DMS53 treated with DMSO at 0.1 percent for 48 hours (cell line): ENCODE results near the gene TBC1D17.

Experiments
- DNase-seq: peaks from one replicate; lab custom pipeline; 2025; ENCODE audit not compliant: unreplicated experiment; lab: John Stamatoyannopoulos, UW

TBC1D17 gene

DNA sequence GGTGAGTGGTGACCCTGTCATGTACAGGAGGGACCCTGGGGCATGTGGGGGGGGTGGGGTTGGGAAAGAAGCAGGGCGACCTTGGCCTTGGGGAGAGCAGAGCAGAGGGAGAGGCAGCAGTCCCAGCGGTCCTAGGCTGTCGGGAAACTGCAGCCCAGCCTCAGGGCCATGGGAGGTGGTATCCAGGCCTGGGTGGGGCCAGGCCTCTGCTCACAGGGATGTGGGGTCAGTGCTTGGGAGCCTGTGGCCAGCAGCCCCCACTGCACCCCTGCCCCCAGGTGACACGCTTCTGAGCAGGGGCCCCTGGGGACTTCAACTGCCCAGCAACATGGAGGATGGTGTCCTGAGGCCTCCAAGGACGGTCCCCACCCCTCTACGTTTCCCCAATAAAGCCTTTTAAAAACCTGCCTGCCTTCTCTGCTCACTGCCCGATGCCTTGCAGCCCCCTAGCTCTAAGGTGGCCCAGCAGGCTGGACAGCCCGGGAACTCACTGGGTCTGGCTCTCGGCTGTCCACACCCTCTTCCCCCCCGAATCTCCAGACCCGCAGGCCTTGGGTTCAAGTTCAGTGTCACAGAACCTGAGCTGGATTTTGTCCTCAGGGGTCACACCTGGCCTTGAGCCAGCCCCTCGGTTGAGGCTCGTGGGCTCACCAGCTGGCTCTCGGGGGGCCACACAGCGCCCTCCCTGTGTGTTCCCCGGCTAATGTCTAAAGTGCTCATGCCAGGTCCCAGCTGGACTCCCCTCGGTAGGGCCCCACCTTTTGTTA, 17.0 kb upstream of the TBC1D17 start:
- no peak for DNase-seq

DNA sequence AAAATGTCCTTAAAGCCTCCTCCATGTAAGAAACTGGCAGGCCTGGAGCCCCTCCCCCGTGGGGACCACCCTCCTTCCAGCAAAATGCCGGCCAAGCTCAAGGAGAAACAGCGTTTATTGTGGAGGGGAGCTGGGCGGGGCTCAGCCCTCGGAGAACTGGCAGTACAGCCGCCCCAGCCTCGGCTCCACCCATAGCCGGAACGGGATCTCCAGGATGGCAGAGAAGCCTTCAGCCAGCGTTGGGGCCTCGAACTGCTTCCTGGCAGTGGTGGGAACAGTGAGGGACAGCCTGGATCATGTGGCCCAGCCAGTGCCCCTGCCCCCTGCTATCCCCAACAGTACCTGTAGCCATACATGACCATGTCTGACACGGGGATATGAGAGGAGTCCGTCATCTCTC, 16.4 kb upstream of the TBC1D17 start:
- DNase-seq, result no peak

DNA sequence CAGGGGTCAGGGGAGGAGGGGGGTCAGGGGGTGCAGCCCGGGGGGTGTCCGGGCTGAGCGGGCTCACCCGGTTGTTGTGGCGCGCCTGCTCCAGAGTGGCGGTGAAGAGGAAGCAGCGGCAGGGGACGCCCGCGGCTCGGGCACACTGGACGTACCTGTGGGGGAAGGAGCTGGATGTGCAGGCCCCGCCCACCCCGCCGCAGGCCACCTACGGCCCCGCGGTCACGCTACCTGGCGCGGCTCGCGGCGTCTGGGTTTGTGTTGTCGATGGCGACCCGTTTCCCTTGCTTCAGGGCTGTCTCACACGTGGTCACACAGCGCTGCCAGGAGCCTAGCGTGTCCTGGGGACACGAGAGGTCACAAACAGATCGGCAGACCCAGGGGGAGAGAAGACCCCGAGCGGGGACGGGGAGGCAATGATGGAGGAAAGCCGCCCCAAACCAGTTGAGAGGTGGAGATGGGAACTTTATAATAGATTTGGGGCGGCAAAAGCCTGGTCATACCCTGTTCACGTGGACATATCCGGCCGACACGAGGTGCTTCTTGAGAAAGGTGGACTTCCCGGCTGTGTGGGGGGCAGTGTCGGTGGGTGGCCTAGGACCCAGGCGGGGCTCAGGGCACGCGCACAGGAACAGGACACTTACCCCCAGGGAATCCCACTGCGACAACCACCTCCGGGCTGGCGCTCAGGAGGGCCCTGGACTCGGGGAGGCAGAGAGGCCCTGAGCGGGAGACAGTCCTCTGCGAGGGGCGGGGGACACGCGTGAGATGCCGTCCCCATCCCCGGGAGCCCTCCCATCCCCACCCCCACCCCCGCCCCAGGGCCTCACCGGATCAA, 15.7 kb upstream of the TBC1D17 start:
- DNase-seq, result no peak

DNA sequence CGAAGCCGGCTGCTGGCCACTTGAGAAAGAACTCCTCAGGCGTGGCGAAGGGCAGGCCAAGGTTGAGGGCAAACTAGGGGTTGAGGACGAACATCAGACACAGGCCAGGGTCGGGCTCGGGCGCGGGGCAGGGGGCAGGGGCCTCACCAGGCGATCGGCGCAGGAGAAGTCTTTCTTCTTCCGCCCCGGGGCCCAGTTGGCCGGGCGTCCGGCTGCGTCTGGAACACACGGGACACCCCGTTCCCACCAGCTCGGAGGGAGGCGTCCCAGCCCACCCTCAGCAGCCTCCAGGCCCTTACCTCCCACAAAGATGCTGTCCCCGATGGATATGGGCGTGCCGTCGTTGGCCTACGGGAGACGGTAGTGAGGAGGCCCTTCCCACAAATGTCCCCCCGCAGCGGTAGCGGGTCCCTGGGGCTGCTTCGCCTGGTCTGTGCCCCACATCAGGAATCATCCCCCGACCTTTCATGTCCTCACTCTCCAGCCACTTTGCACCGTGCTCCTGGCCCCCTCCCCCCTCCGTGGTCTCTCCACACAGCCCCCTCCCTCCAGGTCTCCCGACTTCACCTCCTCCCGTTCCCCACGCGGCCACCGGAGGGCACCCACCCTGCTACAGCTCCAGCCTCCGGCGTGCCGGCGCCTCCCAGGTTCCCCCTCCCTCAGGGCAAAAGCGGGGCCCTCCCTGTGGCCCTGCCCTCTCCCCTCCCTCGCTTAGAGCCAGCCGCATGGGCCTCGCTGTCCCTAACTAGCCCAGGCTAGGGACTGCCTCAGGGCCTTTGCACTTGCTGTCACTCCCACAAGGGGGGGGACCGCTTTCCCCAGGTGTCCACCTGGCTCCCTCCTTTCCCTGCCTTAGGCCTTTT, 14.9 kb upstream of the TBC1D17 start:
- no peak for DNase-seq

DNA sequence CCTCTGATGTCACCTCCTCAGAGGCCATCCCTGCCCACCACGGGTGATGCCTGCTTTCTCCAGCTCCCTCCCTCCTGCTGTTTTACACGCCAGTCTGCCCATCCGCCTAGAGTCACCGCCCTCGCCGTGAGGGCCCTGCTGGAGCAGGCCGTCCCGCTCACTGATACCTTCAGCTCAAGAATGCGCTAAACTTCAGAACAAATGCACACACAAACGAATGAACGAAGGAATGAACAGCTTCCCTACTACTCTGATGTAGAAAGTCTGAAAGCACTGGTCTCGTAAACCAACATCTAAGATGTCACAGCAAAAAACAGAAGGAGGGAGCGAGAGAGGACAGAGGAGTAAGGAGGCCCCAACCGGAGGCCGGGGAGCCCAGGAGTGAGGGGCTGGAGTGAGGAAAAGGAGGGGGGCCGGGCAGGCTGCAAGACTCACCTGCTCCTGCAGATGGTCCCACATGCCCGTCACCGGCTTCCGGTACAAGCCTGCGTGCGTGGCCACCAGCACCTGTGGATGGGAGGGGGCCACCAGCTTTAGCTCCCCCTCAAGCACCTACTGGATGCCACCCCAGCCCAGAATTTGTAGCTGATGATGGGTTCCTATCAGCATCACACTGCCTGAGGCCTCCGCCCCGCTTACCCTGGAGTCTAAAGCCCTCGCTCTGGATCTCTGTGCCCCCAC, 14.1 kb upstream of the TBC1D17 start:
- DNase-seq, result no peak

DNA sequence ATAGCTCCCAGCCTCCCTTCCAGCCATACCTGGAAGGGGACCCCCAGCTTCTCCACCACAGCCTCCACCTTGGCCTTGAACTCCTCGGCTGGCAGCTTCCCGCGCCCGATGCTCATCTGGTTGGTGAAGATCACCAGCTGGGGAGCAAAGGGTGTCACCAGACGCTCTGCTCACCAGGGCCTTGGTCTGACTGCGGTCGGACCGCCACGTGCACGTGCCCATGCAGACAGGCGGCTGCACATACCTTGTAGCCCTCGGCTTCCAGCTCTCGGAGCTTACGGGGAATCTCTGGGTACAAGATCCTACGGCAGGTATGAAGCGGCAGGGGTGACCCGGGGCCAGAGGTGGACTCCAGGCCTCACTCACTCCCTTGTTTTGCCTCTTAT, 13.6 kb upstream of the TBC1D17 start:
- no peak for DNase-seq

DNA sequence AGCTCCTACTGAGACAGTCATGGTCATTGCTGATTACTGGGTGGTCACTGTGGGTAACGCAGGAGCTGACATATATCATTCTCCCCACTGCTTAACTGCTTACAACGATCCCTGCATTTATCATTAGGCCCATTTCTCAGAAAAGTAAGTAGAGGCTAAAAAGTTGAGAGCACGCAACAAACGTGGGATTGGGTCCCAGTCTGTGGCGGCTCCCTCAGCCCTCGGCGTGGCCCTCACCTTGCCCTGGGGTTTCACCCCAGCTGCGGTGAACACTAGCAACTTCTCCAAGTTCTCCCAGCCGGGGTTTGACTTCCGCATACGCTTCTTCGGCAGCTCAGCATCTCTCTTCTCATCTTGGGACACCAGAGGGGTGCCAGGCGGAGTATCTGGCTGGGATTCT, 12.6 kb upstream of the TBC1D17 start:
- no peak for DNase-seq

DNA sequence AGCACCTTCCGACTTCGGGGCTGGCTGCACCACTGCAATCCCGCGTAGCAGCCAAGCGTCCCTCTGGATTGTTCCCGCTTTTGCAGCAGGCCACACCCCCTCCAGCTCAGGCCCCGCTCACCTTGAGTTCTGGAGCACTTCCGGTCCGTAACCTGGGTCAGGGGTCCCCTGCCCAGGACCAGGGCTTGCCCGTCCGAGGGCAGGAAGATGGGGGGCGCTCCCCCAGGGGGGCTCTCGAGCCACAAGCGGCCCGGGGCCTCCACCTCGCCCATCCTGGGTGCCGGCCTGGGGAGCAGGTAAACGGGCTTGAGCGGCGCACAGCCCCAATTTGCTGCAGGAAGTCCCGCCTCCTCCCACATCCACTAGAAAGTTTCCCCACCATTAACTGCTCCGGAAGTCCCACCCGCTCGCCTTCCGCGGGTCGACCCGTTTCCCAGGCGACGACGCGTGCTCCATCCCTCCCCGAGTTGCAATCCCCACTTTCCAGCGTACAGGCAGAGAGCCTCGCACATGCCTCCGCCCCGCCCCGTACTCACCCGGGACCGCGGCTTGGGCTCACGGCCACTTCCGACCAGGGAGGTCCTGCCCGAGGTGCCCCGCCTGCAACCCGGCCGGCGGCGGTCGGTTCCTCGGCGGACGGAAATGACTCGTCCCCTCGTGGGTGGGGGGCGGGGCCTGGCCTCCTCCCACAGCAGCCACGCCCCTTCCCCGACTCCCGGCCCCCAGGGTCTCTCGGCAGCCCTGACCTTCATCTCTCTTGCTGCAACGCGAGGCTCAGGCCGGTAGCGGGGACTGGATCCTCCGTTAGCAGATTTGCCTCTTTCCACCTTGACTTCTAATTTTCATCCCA, 10.3 kb upstream of the TBC1D17 start, which contains the start of gene PNKP:
TSS of gene PNKP (minus strand) at position 644 of the 850 bp plus-strand sequence. CDS start at position 272, 372 bp downstream.
- DNase-seq, result peak; percentile 83

DNA sequence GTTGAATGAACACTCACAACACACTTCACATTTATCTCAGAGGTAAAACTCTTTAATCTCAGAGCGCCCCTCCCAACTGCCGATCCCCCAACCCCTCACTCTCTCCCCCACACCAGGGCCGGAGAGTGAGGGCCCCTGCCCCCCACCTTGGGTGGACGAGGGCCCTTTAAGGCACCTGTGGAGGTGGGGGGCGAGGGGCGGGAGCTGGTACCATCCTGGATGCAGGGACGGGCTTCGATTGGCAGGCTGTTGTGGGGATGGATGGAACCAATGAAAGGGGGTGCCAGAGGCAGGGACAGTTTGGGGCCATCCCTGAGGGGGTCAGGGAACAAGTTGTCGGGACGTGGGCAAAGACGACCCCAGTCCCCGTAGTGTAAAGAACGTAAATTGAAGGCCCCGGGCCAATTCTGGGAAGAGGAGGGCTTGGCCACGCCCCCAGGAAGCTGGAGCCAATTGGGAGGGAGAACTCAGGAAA, 8.5 kb upstream of the TBC1D17 start:
- no peak for DNase-seq

DNA sequence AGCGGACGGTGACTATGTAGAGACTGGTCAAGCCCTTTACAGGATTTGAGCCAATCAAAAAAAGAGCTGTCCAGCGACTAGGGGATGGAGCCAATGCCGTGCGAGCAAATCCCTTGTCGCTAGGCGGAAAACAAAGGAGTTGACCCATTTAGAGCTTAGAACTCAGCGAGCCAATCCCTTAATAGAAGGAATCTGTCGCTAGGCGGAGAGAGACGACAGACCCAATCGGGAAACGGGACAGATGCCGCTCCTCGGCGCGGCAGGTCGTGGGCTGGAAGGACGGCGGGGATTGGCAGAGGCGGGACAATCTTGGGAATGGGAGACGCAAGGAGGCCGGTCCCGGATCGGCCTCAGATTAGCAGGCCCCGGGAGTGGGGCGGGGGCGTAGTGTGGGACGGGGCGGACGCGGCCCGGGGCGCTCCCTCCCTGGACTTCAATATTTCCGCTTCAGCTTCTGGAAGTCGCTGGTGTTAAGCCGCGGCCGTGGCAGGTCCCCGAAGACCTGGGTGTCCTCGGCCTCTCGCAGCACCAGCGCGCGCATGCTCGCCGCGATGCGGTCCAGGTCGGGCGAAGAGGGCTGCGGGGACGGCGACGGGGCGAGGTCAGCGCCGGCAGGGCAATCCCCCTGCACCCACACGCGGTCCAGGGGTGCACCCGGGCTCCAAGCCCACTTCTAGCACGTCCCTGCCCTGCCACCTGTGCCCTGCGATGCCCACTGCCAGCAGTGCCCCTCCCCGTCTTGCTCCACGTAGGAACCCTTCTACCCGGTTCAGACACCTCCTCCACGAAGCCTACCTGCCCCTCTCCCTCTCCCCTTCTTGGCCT, 7.8 kb upstream of the TBC1D17 start:
- peak; percentile 97 for DNase-seq

DNA sequence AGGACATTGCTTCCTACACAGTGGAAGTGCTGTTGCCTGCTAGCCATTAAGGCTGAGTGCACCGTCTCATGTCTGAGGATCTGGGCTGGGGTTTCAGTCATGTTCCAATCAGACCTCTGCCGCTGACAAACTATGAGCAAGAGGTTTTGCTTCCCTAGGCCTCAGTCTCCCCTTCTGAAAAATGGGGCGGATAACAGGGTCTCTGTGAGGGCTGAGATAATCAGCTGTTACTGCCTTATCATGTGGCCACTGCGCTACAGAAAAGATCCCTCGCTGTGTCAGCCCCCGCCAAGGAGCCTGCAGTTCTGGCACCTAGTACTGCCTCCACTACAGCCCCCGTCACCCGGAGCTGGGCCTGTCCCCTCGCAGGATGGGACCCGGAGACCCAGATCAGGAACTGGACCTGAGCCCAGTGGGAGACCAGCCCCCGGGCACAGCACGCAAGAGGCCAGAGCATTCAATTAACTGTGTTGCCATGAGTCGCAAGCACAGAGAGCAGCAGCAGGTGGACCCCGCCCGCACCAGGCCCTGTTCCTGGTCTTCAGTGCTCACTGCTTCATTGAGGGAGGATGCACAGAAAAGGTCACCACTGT, 7.1 kb upstream of the TBC1D17 start:
- no peak for DNase-seq

DNA sequence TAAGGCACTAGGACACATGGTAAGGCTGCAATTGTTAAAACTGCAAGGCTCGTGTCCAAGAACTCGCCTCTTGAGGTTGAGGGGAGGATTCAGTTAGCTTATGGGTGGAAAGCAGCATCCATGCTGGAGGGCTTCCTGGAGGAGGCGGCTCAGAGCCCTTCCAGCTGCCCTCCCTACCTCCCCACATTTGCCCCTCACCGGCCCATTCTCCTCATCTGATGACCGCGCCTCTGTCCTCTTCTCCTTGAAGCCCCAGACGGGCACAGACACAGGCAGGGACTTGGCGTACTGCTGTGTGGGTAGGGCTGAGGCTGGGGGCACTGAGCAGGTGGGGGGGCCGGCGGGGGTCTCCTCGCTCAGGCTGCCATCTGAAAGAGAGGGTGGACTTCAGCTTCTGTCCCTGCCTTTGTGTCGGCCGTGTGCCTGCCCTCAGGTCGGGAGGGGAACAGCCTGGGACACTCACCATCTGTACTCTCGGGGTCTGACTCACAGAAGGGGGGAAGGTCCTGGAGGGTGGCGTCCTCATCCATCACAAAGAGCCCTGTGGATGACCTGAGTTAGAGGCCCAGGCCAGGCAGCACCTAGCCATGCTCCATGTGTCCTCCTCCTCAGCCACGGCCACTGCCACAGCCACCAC, 6.0 kb upstream of the TBC1D17 start:
- DNase-seq, result no peak

DNA sequence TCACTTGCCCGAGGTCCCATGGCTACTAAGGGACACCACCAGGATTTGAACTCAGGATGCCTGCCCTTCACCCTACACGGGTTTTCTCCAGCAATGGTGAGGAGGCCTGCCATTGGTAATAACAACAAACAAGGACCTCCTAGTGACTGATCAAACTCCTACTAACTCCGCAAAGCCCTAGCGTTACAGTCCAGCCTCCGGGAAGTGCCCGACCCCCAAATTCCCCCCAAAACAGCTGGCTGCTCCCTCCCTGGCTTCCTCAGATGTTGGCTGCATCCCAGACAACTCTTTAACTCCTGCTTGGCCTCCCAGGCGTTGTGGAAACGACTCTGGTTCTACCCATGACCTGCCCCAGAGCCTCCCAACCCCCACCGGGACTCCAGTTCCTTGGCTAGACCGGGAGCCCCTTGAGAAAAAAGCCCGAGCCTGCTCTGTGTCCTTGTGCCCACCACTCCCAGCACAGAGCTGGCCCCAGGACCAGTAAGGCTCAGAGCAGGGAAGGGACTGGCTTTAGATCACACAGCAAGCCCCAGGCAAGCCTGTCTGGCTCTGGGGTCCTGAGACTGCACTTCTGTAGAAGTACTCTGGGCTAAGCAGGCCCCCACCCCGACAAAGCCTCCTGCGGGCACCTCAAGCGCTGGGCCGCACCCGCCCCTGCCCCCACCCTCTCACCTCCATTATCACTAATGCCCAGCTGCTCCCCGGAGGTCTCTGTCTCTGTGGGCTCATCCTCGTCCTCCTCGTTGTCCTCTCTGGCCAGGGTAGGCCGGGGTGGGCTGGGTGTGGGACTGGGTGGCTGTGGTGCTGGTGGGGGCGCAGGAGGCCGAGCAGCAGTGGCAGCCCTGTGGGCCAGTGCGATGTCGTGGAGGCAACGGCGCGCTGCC, 5.0 kb upstream of the TBC1D17 start:
- DNase-seq, result no peak

DNA sequence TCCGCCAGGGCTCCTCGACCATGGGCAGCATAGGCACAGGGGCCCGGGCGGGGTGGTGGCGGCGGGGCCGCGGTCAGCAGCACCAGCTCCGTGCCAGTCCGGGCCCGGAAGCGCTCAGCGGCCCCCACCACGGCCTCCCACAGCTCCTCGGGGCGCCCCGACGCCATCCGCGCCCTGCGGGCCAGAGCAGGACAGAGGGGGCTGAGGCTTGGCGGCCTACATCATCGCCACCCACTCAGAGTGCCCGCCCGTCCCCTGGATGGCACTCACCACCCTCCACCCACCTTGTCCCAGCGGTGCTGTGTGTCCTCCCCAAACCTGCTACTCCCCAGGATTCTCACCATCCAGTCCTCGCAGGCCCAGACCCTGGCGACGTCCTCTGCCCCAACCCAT, 4.4 kb upstream of the TBC1D17 start:
- no peak for DNase-seq

DNA sequence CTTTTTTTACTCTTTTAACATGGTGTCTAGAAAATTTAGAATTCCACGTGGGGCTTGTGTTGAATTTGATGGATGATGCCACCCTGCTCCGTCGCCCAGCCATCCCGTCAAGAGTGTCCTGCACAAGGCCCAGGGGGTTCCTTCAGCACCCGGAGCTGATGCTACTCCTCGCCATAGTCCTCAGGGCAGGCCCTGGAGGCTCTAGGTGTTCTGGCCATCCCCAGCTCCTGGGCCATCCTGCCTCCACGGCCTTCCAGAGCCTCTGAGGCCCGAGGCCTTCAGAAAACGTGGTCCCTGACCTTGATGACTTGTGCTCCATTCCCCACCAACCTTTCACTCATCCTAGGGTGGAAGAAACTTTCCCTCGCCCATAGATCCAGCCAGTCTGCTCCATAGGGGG, 3.7 kb upstream of the TBC1D17 start:
- no peak for DNase-seq

DNA sequence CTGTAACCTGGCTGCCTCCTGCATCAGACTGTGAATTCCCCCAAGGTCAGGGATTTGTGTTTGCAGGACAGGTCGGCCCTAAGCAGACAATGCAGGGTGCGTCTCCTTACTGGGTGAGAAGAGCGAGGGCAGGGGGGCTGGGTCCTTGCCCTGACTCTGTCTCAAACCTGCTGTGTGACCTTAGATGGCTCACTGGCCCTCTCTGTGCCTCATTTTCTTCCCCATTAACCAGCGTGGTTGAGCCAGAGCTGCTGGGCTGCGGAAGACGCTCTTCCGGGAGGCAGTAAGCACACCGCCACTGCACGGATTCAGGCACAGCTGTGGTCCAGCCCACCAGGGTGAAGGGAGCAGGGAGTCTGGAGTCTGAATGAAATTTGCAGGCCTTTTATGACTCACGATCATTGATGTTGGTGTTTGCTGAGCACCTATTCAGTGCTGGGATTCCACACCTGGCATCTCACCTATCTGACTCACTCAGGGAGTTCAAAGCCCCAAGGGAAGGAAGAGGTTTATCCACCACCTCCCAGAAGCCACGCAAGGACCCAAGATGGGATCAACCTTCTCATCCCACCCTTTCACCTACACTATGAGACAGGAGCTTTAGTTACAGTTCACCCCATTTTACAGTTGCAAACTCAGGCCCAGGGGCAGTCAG, 2.9 kb upstream of the TBC1D17 start:
- DNase-seq, result no peak

DNA sequence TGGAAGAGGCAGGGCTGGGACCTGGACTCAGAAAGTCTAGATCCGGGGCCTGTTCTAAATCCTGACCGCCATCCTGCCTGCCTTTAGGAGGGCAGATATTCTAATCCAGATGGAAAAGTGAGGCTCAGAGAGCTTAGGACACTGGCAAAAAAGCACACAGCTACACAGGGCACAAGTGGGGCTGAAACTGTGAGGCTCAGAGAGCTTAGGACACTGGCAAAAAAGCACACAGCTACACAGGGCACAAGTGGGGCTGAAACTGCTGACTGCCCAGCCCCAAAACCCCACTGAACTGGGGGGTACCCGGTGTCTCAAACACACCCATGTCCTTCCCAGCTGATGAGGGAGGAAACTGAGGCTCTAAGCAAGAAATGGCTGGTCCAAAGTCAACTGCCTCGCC, 2.3 kb upstream of the TBC1D17 start:
- DNase-seq, result no peak
